ENCODE results near the gene ENPP3.
"Not testable (repeated sequence)": the region's sequence is repeated elsewhere in the genome, so short reads cannot be mapped to it uniquely, and the experiment has no call there.

Gene ENPP3

GRCh38 chr6:131739136-131739535, 102.0 kb downstream of the ENPP3 start:
- no peak for DNase-seq

- no peak for DNase-seq
Observed at GRCh38 chr6:131740161-131740560, 103.1 kb downstream of the ENPP3 start.

- DNase-seq: no peak
Observed at GRCh38 chr6:131741688-131742393, 104.7 kb downstream of the ENPP3 start.

- DNase-seq: no peak
Observed at GRCh38 chr6:131744432-131745287, 107.6 kb downstream of the ENPP3 start.

GRCh38 chr6:131745476-131745875, 108.4 kb downstream of the ENPP3 start:
- no peak for DNase-seq

- DNase-seq: no peak
Observed at GRCh38 chr6:131747821-131748353, 110.8 kb downstream of the ENPP3 start.

GRCh38 chr6:131749023-131749422, 111.9 kb downstream of the ENPP3 start:
- no peak for DNase-seq

GRCh38 chr6:131751012-131751715, 114.1 kb downstream of the ENPP3 start:
- not testable (repeated sequence) for DNase-seq

- DNase-seq: no peak
Observed at GRCh38 chr6:131754088-131754487, 117.0 kb downstream of the ENPP3 start.

- DNase-seq: no peak
Observed at GRCh38 chr6:131754715-131755567, 117.8 kb downstream of the ENPP3 start.

GRCh38 chr6:131755597-131755996, 118.5 kb downstream of the ENPP3 start:
- no peak for DNase-seq

- DNase-seq: no peak
Observed at GRCh38 chr6:131756039-131756438, 118.9 kb downstream of the ENPP3 start.

GRCh38 chr6:131758920-131759319, 121.8 kb downstream of the ENPP3 start:
- no peak for DNase-seq

- DNase-seq: no peak
Observed at GRCh38 chr6:131761060-131761761, 124.1 kb downstream of the ENPP3 start.

- DNase-seq: no peak
Observed at GRCh38 chr6:131761762-131762067, 124.6 kb downstream of the ENPP3 start.

GRCh38 chr6:131762984-131763383, 125.9 kb downstream of the ENPP3 start:
- no peak for DNase-seq

- DNase-seq: no peak
Observed at GRCh38 chr6:131763749-131764148, 126.6 kb downstream of the ENPP3 start.

- no peak for DNase-seq
Observed at GRCh38 chr6:131764350-131764749, 127.2 kb downstream of the ENPP3 start.

- no peak for DNase-seq
Observed at GRCh38 chr6:131765081-131765803, 128.1 kb downstream of the ENPP3 start.

GRCh38 chr6:131765804-131766135, 128.7 kb downstream of the ENPP3 start:
- no peak for DNase-seq

- no peak for DNase-seq
Observed at GRCh38 chr6:131766631-131767030, 129.5 kb downstream of the ENPP3 start.
